GM19193 (cell line): ENCODE measurements around the gene RBM14.
A peak's percentile ranks its signal among the peaks of the same experiment; 100 is the strongest.

ENCODE experiments used
- POLR2A ChIP-seq: IDR thresholded peaks from 4 replicates; pipeline ENCODE4 v1.6.1; 2011; ENCODE audit not compliant: insufficient read depth, insufficient read length; ENCODE audit errors: extremely low read depth

Gene RBM14

GRCh38 chr11:66592457-66593302 is 23.8 kb upstream of the RBM14 start, which contains the start of the genes CCDC87 and CCS:
Gene CCDC87, minus strand, starts transcription at chr11:66593063. Its CDS starts 48 bp downstream, at chr11:66593015.
Gene CCS, plus strand, starts transcription at chr11:66593185. Its CDS starts 77 bp downstream, at chr11:66593262.
- TF ChIP-seq POLR2A, result peak; percentile 97

GRCh38 chr11:66593303-66593635 is 23.2 kb upstream of the RBM14 start:
- TF ChIP-seq POLR2A, result no peak

- no peak for TF ChIP-seq POLR2A
Observed at GRCh38 chr11:66593650-66594049, 22.8 kb upstream of the RBM14 start.

- TF ChIP-seq POLR2A, result no peak
Observed at GRCh38 chr11:66595245-66595904, 21.1 kb upstream of the RBM14 start.

- no peak for TF ChIP-seq POLR2A
Observed at GRCh38 chr11:66598993-66599392, 17.4 kb upstream of the RBM14 start.

- no peak for TF ChIP-seq POLR2A
Observed at GRCh38 chr11:66600219-66600618, 16.2 kb upstream of the RBM14 start.

- no peak for TF ChIP-seq POLR2A
Observed at GRCh38 chr11:66600631-66601233, 15.7 kb upstream of the RBM14 start.

- TF ChIP-seq POLR2A, result no peak
Observed at GRCh38 chr11:66603072-66603471, 13.4 kb upstream of the RBM14 start.

GRCh38 chr11:66604155-66604554 is 12.3 kb upstream of the RBM14 start:
- TF ChIP-seq POLR2A, result no peak

GRCh38 chr11:66607126-66607834 is 9.2 kb upstream of the RBM14 start:
- no peak for TF ChIP-seq POLR2A

GRCh38 chr11:66609721-66610617 is 6.5 kb upstream of the RBM14 start:
- TF ChIP-seq POLR2A, result no peak

- TF ChIP-seq POLR2A, result no peak
Observed at GRCh38 chr11:66612458-66612857, 4.0 kb upstream of the RBM14 start.

- TF ChIP-seq POLR2A, result no peak
Observed at GRCh38 chr11:66614073-66614472, 2.4 kb upstream of the RBM14 start.
